Measurements from ENCODE around the gene SEPTIN10. TPM values are rescaled to one million over a fixed set of nuclear protein-coding genes. Genes with fewer than 3 reads are reported as not detected.
"Not testable (repeated sequence)": the region's sequence is repeated elsewhere in the genome, so short reads cannot be mapped to it uniquely, and the experiment has no call there.

The SEPTIN10 gene
- total RNA-seq, 1 experiment from 2014 or later = 113 TPM

DNA sequence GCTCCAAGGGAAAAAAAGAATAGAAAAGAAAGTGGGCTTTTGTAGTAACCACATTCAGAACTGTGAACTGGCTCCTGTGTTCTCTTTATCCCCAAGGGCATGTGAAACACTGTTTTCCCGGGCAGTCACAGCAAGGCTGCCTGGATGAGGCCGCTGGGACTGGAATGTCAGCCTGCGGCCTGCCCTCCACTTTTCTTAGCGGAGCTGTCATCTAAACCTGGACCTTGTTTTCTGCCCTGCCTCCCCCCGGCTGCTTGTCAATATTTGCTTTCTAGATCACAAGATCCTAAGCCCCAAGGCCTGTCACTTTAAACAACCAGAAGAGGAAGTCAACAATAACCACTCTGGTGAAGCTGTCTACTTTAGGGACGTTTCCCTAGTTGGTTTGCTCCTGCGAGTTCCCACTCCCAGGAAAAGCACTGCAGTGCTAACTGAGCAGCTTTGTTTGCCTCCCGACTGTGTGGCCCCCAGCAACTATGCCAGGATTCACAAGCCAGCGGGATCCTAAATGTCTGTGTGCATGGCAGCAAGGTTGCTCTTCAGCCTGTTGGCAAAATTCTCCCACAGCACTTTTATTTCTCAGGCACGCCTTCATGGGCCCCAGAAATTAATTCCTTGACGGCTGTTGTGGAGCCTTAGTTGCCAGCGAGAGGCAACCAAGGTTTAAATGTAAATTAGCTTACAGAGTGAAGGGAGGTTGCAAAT is 31.0 kb upstream of the SEPTIN10 start:
- BruUV-seq (replicated peaks) = no TSS peak
- DNase-seq (ENCODE audit: low read depth, low spot score) = no peak

DNA sequence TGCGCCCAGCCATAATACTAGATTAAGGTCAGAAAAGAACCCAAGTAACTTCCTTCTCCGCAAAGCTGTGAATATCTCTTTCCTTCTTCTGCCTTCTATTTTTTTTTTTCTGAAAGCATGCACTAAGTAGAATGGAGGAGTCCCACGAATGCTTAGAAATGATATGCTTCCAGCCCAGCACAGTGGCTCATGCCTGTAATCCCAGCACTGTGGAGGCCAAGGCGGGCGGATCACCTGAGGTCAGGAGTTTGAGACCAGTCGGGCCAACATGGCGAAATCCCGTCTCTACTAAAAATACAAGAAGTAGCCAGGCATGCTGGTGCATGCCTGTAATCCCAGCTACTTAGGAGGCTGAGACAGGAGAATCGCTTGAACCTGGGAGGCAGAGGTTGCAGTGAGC is 26.2 kb upstream of the SEPTIN10 start:
- H3K9me2 ChIP-seq (ENCODE audit: insufficient read depth); H3K4me3 ChIP-seq (replicated peaks in 1 of 2; ENCODE audit: low read depth in 1 of 2, low read length in 2 of 2); intact Hi-C loops (cut with micrococcal nuclease); H3K9me3 ChIP-seq (ENCODE audit: control insufficient read depth in 1 of 2, insufficient read depth in 1 of 2, low read depth in 1 of 2, low read length in 2 of 2); H2AFZ ChIP-seq (ENCODE audit: low read depth, low read length, poor library complexity, severe bottlenecking); ATAC-seq; POLR2A ChIA-PET; RAD21 ChIA-PET (ENCODE audit: low non-redundant PET in 1 of 2, low total read pairs in 2 of 2, uncharacterized antibody in 2 of 2, unreplicated experiment in 2 of 2); H3K27me3 ChIP-seq (ENCODE audit: insufficient read depth, low read length); H4K20me1 ChIP-seq (ENCODE audit: insufficient read depth); H3K79me2 ChIP-seq (ENCODE audit: insufficient read depth, low read length); H3K36me3 ChIP-seq (ENCODE audit: control insufficient read depth in 1 of 2, insufficient read depth in 2 of 2, low read length in 2 of 2); H3K4me1 ChIP-seq (ENCODE audit: control insufficient read depth in 1 of 2, insufficient read depth in 2 of 2, low read length in 2 of 2); BruUV-seq (replicated peaks); DNase-seq (ENCODE audit: low read depth, low spot score); H3K9ac ChIP-seq (ENCODE audit: low read length); CTCF ChIA-PET; H3K27ac ChIP-seq (ENCODE audit: low read depth, low read length); H3K4me2 ChIP-seq (ENCODE audit: low read length): not testable (repeated sequence)

More for the DNA sequence above, 31.0 kb upstream of the SEPTIN10 start:
- Histone ChIP-seq H2AFZ (ENCODE audit: low read depth, low read length, poor library complexity, severe bottlenecking) (no peak overlapping the region), H3K4me2 (ENCODE audit: low read length) (no peak overlapping the region), H3K4me3 (replicated peaks in 1 of 2; ENCODE audit: low read depth in 1 of 2, low read length in 2 of 2) (no peak overlapping the region), H3K27ac (ENCODE audit: low read depth, low read length) (no peak overlapping the region), H3K79me2 (ENCODE audit: insufficient read depth, low read length) (no peaks in the 10 kb centered on the region), H3K36me3 (ENCODE audit: control insufficient read depth in 1 of 2, insufficient read depth in 2 of 2, low read length in 2 of 2) (no peaks in the 10 kb centered on the region), H3K4me1 (ENCODE audit: control insufficient read depth in 1 of 2, insufficient read depth in 2 of 2, low read length in 2 of 2) (peaks cover 2 to 18% of the 10 kb centered on the region in 2 experiments; a peak in 3 of 4 replicates), H4K20me1 (ENCODE audit: insufficient read depth) (no peaks in the 10 kb centered on the region), H3K9me3 (ENCODE audit: control insufficient read depth in 1 of 2, insufficient read depth in 1 of 2, low read depth in 1 of 2, low read length in 2 of 2) (no peaks in the 10 kb centered on the region), H3K9ac (ENCODE audit: low read length) (no peak overlapping the region), H3K27me3 (ENCODE audit: insufficient read depth, low read length) (no peaks in the 10 kb centered on the region), H3K9me2 (ENCODE audit: insufficient read depth) (no peaks in the 10 kb centered on the region)
- ChIA-PET RAD21 (ENCODE audit: low non-redundant PET in 1 of 2, low total read pairs in 2 of 2, uncharacterized antibody in 2 of 2, unreplicated experiment in 2 of 2) (no interaction called here), CTCF (no interaction called here), POLR2A (no interaction called here)
- no peak for ATAC-seq
- intact Hi-C loops (cut with micrococcal nuclease) = no loop called here
- TF ChIP-seq POLR2AphosphoS5 (IDR thresholded peaks at IDR 0.05; ENCODE audit: low read depth, low read length) (no peak), POLR2A (IDR thresholded peaks at IDR 0.05; ENCODE audit: borderline replicate concordance, extremely low read depth, insufficient read depth, insufficient read length) (no peak), TCF7L2 (IDR thresholded peaks at IDR 0.05; ENCODE audit: borderline replicate concordance, extremely low read depth, insufficient read depth, insufficient read length) (no peak), SRF (IDR thresholded peaks at IDR 0.05; ENCODE audit: low read depth) (no peak), EGR1 (IDR thresholded peaks at IDR 0.05; ENCODE audit: low read depth) (no peak)
- TF ChIP-seq, protein P1, sequence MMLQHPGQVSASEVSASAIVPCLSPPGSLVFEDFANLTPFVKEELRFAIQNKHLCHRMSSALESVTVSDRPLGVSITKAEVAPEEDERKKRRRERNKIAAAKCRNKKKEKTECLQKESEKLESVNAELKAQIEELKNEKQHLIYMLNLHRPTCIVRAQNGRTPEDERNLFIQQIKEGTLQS (IDR thresholded peaks at IDR 0.05) = no peak
